Peyer's patch (tissue), 4 donors: ENCODE data around the gene EFNA4. TPM values are rescaled to one million over a fixed set of nuclear protein-coding genes. Genes with fewer than 3 reads are reported as not detected.
A peak's percentile ranks its signal among the peaks of the same experiment; 100 is the strongest.

Source experiments
- DNase-seq, 3 donors: peaks; one replicate each; pipeline ENCODE4 v3.0.0-alpha.2; 2017 to 2019
- H3K27ac ChIP-seq, 4 donors: fragments of 200-600 bp; sonication (generic); one replicate each; pipeline ENCODE4 v1.5.1; 2016 to 2019
- H3K27me3 ChIP-seq, 2 donors: fragments of 200-600 bp; sonication (generic); one replicate each; pipeline ENCODE4 v1.5.1; 2019
- H3K36me3 ChIP-seq, 3 donors: fragments of 200-600 bp; sonication (generic); one replicate each; pipeline ENCODE4 v1.5.1; 2016 to 2019
- H3K4me1 ChIP-seq, 4 donors: fragments of 200-600 bp; sonication (generic); one replicate each; pipeline ENCODE4 v1.5.1; 2016 to 2019
- H3K4me3 ChIP-seq, 4 donors: fragments of 200-600 bp; sonication (generic); 1 replicate in 3 of 4; 2 replicates in 1 of 4; pipeline ENCODE4 v1.5.1; 2016 to 2019; ENCODE audit warnings: mild to moderate bottlenecking in 1 of 4
- H3K9me3 ChIP-seq, 4 donors: fragments of 200-600 bp; sonication (generic); one replicate each; pipeline ENCODE4 v1.5.1; 2016 to 2019; ENCODE audit warnings: mild to moderate bottlenecking in 1 of 4
- CTCF ChIP-seq, 6 experiments: fragments of 450-650 bp in 4 of 6; fragments of 200-600 bp in 2 of 6; sonication (generic) in 1 of 6; IDR thresholded peaks; one replicate each; pipeline ENCODE4 v1.5.1; 2017 to 2019; ENCODE audit warnings: antibody characterized with exemption in 6 of 6, mild to moderate bottlenecking in 3 of 6, moderate library complexity in 1 of 6
- POLR2A ChIP-seq, 2 donors: fragments of 450-650 bp; IDR thresholded peaks; one replicate each; pipeline ENCODE4 v1.5.1; 2017; ENCODE audit warnings: antibody characterized with exemption in 2 of 2, mild to moderate bottlenecking in 2 of 2, moderate library complexity in 2 of 2
- total RNA-seq, 4 donors: library from RNA; depleted of rRNA; stranded (reverse); fragments of >200 nt; gene quantifications; one replicate each; pipeline ENCODE4 v1.1.0, GENCODE V29; 2016

The EFNA4 gene
- total RNA-seq, 4 donors from 2014 or later: 2.5 to 39.6 (median 18.2) TPM

GRCh38 chr1:155066777-155067176 lies 3.2 kb downstream of the EFNA4 start:
- Histone ChIP-seq H3K4me3 (no peak overlapping the region), H3K27me3 (no peaks in the 10 kb centered on the region), H3K27ac (no peak overlapping the region), H3K9me3 (no peaks in the 10 kb centered on the region), H3K4me1 (peaks cover 0 to 43% (median 19%) of the 10 kb centered on the region in 4 donors), H3K36me3 (peaks cover 0 to 18% (median 0%) of the 10 kb centered on the region in 3 donors)
- no peak for TF ChIP-seq CTCF (IDR thresholded peaks at IDR 0.05)
- TF ChIP-seq POLR2A (IDR thresholded peaks at IDR 0.05): no peak
- no peak for DNase-seq

- Histone ChIP-seq H3K27me3 (no peaks in the 10 kb centered on the region), H3K36me3 (peaks cover 0 to 18% (median 0%) of the 10 kb centered on the region in 3 donors), H3K9me3 (no peaks in the 10 kb centered on the region), H3K27ac (no peak overlapping the region), H3K4me1 (peaks cover 0 to 28% (median 8%) of the 10 kb centered on the region in 4 donors), H3K4me3 (no peak overlapping the region)
- DNase-seq: no peak
- TF ChIP-seq CTCF (IDR thresholded peaks at IDR 0.05) (no peak), POLR2A (IDR thresholded peaks at IDR 0.05) (no peak)
These were observed 5.1 kb downstream of the EFNA4 start for GRCh38 chr1:155068599-155068998.

- TF ChIP-seq POLR2A (IDR thresholded peaks at IDR 0.05) (no peak), CTCF (IDR thresholded peaks at IDR 0.05) (no peak)
- Histone ChIP-seq H3K27ac (no peak overlapping the region), H3K9me3 (no peaks in the 10 kb centered on the region), H3K4me1 (peaks cover 0 to 23% (median 6%) of the 10 kb centered on the region in 4 donors), H3K27me3 (no peaks in the 10 kb centered on the region), H3K4me3 (no peak overlapping the region), H3K36me3 (peaks cover 0 to 18% (median 0%) of the 10 kb centered on the region in 3 donors)
- no peak for DNase-seq
These were observed 6.1 kb downstream of the EFNA4 start for GRCh38 chr1:155069551-155070157.

- TF ChIP-seq POLR2A (IDR thresholded peaks at IDR 0.05) (no peak), CTCF (IDR thresholded peaks at IDR 0.05) (no peak)
- DNase-seq: no peak
- H3K36me3 ChIP-seq: peaks cover 0 to 18% (median 0%) of the 10 kb centered on the region in 3 donors
- no peaks in the 10 kb centered on the region for H3K9me3 ChIP-seq
- H3K27me3 ChIP-seq: no peaks in the 10 kb centered on the region
- H3K4me1 ChIP-seq: peaks cover 0 to 18% (median 6%) of the 10 kb centered on the region in 4 donors
- no peak overlapping the region for H3K27ac ChIP-seq
- peak overlapping the region in 2 of 4 donors; percentile 19 to 41 for H3K4me3 ChIP-seq
These were observed 6.7 kb downstream of the EFNA4 start for GRCh38 chr1:155070158-155070621.

GRCh38 chr1:155070721-155071569 lies 7.4 kb downstream of the EFNA4 start:
- TF ChIP-seq CTCF (IDR thresholded peaks at IDR 0.05) (peak; percentile 18 to 60 (median 55)), POLR2A (IDR thresholded peaks at IDR 0.05) (no peak)
- peaks cover 0 to 18% (median 0%) of the 10 kb centered on the region in 3 donors for H3K36me3 ChIP-seq
- H3K4me1 ChIP-seq: peaks cover 0 to 18% (median 6%) of the 10 kb centered on the region in 4 donors
- DNase-seq: peak; percentile 86 to 92 (median 88)
- H3K27ac ChIP-seq: peak overlapping the region; percentile 24 to 55 (median 33)
- H3K27me3 ChIP-seq: no peaks in the 10 kb centered on the region
- H3K9me3 ChIP-seq: no peaks in the 10 kb centered on the region
- peak overlapping the region; percentile 19 to 46 (median 36) for H3K4me3 ChIP-seq
